BE2C (cell line): ENCODE data around the gene ARIH1.
A peak's percentile ranks its signal among the peaks of the same experiment; 100 is the strongest.
"Not testable (repeated sequence)": the region's sequence is repeated elsewhere in the genome, so short reads cannot be mapped to it uniquely, and the experiment has no call there.

Experiments used
- DNase-seq: peaks from one replicate; pipeline ENCODE4 v3.0.0-alpha.2; 2020
- H3K27me3 ChIP-seq: fragments of 250-450 bp; sonication (Bioruptor Pico); 2 replicates; pipeline ENCODE4 v1.5.1; 2020; ENCODE audit warnings: mild to moderate bottlenecking
- H3K36me3 ChIP-seq: fragments of 250-450 bp; sonication (Bioruptor Pico); 2 replicates; pipeline ENCODE4 v1.5.1; 2020; ENCODE audit warnings: mild to moderate bottlenecking
- H3K4me1 ChIP-seq: fragments of 250-450 bp; sonication (Bioruptor Pico); 2 replicates; pipeline ENCODE4 v1.5.1; 2020
- H3K4me3 ChIP-seq: 2 replicates; pipeline ENCODE4 v1.5.1; 2011; ENCODE audit warnings: low read depth, low read length
- H3K9me3 ChIP-seq: fragments of 250-450 bp; sonication (Bioruptor Pico); 2 replicates; pipeline ENCODE4 v1.5.1; 2020
- TF ChIP-seq, protein P1 (sequence below): IDR thresholded peaks from 2 replicates; pipeline ENCODE4 v1.5.1; 2012; ENCODE audit warnings: mild to moderate bottlenecking, low read depth, low read length

The ARIH1 gene

DNA sequence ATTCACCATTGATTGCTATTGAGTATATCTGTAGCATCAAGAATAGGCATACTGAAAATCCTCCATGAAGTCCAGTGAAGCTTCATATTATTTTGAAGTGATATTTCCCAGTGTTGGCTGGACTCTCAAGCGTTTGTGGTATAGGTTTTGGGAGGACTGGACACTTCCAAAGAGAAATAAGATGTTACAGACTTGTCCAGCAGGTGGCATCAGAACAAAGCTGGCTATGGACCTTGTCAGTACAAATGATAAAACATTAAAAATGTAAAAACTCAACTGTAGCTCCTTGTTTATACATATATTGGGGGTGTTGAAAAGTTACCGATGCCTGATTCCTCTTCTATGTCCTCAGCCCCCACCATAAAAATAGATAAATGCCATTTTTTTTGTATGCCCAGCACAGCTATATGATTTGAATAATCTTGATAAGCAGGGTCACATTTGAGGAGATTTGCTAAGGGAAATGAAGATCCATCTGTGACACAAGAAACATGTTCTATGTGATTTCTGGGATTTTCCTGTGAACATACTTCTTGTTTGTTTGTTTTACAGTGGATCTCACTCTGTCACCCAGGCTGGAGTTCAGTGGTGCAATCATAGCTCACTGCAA is 125.8 kb downstream of the ARIH1 start:
- no peaks in the 10 kb centered on the region for H3K27me3 ChIP-seq
- no peak overlapping the region for H3K4me3 ChIP-seq
- H3K9me3 ChIP-seq, result no peaks in the 10 kb centered on the region
- H3K4me1 ChIP-seq, result no peaks in the 10 kb centered on the region
- DNase-seq, result peak; percentile 53
- H3K36me3 ChIP-seq, result no peaks in the 10 kb centered on the region
- TF ChIP-seq, protein P1, sequence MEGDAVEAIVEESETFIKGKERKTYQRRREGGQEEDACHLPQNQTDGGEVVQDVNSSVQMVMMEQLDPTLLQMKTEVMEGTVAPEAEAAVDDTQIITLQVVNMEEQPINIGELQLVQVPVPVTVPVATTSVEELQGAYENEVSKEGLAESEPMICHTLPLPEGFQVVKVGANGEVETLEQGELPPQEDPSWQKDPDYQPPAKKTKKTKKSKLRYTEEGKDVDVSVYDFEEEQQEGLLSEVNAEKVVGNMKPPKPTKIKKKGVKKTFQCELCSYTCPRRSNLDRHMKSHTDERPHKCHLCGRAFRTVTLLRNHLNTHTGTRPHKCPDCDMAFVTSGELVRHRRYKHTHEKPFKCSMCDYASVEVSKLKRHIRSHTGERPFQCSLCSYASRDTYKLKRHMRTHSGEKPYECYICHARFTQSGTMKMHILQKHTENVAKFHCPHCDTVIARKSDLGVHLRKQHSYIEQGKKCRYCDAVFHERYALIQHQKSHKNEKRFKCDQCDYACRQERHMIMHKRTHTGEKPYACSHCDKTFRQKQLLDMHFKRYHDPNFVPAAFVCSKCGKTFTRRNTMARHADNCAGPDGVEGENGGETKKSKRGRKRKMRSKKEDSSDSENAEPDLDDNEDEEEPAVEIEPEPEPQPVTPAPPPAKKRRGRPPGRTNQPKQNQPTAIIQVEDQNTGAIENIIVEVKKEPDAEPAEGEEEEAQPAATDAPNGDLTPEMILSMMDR, result peak; percentile 82

- no peaks in the 10 kb centered on the region for H3K4me1 ChIP-seq
- DNase-seq, result no peak
- TF ChIP-seq, protein P1, result no peak
- H3K9me3 ChIP-seq, result no peaks in the 10 kb centered on the region
- H3K4me3 ChIP-seq, result no peak overlapping the region
- no peaks in the 10 kb centered on the region for H3K27me3 ChIP-seq
- H3K36me3 ChIP-seq, result no peaks in the 10 kb centered on the region
These were observed 130.7 kb downstream of the ARIH1 start for GRCh38 chr15:72604794-72605193.

- H3K9me3 ChIP-seq, H3K4me1 ChIP-seq, H3K36me3 ChIP-seq, H3K4me3 ChIP-seq, DNase-seq, H3K27me3 ChIP-seq: not testable (repeated sequence)
These were observed 134.0 kb downstream of the ARIH1 start for GRCh38 chr15:72608084-72608483.

DNA sequence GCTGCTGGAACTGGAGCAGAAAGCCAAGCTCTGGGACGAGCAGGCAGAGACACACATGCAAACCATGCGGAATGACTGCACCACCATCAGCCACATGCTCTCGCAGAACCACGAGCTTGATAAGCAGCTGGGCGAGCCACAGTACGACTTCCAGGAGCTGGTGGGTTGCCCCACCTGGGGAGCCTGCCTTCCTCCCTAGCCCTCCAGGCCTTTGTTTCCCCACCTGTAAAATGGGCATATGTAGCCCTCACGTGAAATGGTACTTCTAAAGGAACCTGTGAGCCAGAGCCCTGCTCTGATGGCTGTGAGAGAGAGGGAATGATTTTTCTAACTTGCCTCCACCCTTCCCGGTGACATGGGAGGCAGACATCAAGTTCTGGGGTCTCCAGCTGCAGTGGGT is 135.7 kb downstream of the ARIH1 start:
- H3K9me3 ChIP-seq, result no peaks in the 10 kb centered on the region
- TF ChIP-seq, protein P1, result no peak
- H3K36me3 ChIP-seq, result no peaks in the 10 kb centered on the region
- DNase-seq, result no peak
- no peaks in the 10 kb centered on the region for H3K27me3 ChIP-seq
- no peak overlapping the region for H3K4me3 ChIP-seq
- no peaks in the 10 kb centered on the region for H3K4me1 ChIP-seq

DNA sequence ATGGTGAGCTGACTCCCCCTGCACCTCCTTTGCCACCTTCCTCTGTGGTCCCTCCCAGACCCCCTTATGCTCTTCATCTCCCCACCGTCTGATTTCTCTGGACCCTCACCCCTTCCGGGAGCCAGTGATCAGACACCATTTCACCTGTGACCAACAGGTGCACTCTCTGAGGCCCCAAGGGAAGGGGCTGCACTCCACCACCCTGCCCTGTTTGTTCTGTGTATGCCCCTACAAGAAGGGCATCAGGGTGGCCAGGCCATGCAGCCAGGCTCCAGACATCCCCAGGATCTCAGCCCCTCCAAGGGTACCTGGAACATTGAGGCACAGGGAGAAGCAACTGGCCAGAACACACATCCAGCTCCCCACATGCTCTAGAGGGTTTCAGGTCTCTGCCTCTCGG is 138.2 kb downstream of the ARIH1 start:
- DNase-seq, H3K4me1 ChIP-seq, H3K27me3 ChIP-seq, H3K9me3 ChIP-seq, H3K4me3 ChIP-seq, H3K36me3 ChIP-seq: not testable (repeated sequence)

DNA sequence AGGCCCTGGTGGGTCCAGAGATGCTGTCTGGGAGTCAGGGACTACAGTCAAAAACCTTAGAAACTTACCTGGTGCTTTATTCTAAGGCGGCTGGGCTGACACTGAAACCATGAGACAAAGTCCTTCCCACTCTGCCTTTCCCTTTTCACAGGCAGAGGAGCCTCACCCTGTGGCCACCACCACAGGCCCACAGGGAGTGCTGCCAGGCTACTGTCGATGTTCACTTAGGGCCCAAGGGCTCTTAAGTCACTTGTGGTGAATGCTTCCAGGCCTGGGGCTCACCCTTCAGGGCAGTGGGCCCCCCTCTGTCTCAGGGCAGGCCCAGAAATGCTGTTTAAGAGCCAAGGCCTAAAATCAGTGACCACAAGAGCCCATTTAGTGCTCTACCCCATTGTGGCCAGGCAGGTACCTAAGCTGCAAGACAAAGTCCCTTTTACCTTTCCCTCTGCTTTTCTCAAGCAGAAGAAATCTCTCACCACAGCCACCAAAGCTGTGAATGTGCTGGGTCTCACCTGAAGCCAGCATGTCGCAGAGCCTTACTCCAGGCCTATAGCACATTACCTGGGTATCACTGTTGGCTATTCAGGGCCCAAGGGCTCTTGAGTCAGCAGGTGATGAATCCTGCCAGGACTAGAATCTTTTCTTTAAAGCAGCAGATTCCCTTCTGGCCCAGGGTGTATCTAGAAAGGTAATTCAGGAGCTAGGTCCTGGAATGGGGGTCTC is 140.8 kb downstream of the ARIH1 start:
- TF ChIP-seq, protein P1, result no peak
- Histone ChIP-seq H3K4me1 (no peaks in the 10 kb centered on the region), H3K4me3 (no peak overlapping the region), H3K9me3 (no peaks in the 10 kb centered on the region), H3K27me3 (no peaks in the 10 kb centered on the region), H3K36me3 (no peaks in the 10 kb centered on the region)
- DNase-seq, result no peak

- H3K27me3 ChIP-seq, H3K4me3 ChIP-seq, H3K36me3 ChIP-seq, H3K4me1 ChIP-seq, DNase-seq, H3K9me3 ChIP-seq: not testable (repeated sequence)
These were observed 141.6 kb downstream of the ARIH1 start for GRCh38 chr15:72615533-72616233.
